ENCODE data around the gene XPO6. TPM values are rescaled to one million over a fixed set of nuclear protein-coding genes. Genes with fewer than 3 reads are reported as not detected.
A peak's percentile ranks its signal among the peaks of the same experiment; 100 is the strongest.

XPO6 gene
- total RNA-seq, 1 experiment from 2014 or later = 124 TPM

GRCh38 chr16:28098171-28098958 is 113.4 kb downstream of the XPO6 start:
- H2AK5ac ChIP-seq (ENCODE audit: insufficient read length, low read length) = no peak overlapping the region
- no peaks in the 10 kb centered on the region for H3K9me3 ChIP-seq (ENCODE audit: control insufficient read depth, low read depth, low read length)
- 0 out of 2 replicates have a peak, but pooled peaks cover 5% of the 10 kb centered on the region for H3K4me1 ChIP-seq (ENCODE audit: insufficient read depth, low read length)
- H3K9ac ChIP-seq (ENCODE audit: extremely low read depth, insufficient read length, low read length) = no peak overlapping the region
- no peak overlapping the region for H3K4ac ChIP-seq (ENCODE audit: low read depth, low read length)
- H3K27me3 ChIP-seq (ENCODE audit: insufficient read depth, low read length) = no peaks in the 10 kb centered on the region
- H2BK20ac ChIP-seq (ENCODE audit: low read depth, low read length, poor library complexity, severe bottlenecking) = no peak overlapping the region
- H4K5ac ChIP-seq (ENCODE audit: insufficient read length, low read depth, low read length) = no peak overlapping the region
- no peak overlapping the region for H2BK120ac ChIP-seq (ENCODE audit: low read depth, low read length, poor library complexity, severe bottlenecking)
- H3K23ac ChIP-seq (ENCODE audit: insufficient read length, low read depth, low read length) = no peak overlapping the region
- TF ChIP-seq CTCF (conservative IDR thresholded peaks at IDR 0.05) = no peak
- Mint-ChIP-seq H3K36me3 (ENCODE audit: insufficient read depth in 1 of 3, low read depth in 3 of 3) (peaks cover 31 to 71% (median 60%) of the 10 kb centered on the region in 3 experiments; a peak in 6 of 7 replicates), H3K4me3 (no peak overlapping the region), H3K9me3 (no peaks in the 10 kb centered on the region), H3K27me3 (ENCODE audit: low read depth) (no peaks in the 10 kb centered on the region), H3K27ac (peak overlapping the region in 2 of 3 experiments; percentile 34 to 40; a peak in 1 of 7 replicates), H3K4me1 (peaks cover 8 to 10% of the 10 kb centered on the region in 2 experiments)
- H3K23me2 ChIP-seq (ENCODE audit: insufficient read length, low read depth, low read length, poor library complexity, severe bottlenecking) = no peaks in the 10 kb centered on the region
- no peaks in the 10 kb centered on the region for H4K20me1 ChIP-seq (ENCODE audit: control insufficient read depth, insufficient read depth, insufficient read length)
- H3K79me1 ChIP-seq (ENCODE audit: insufficient read depth, low read depth, low read length, poor library complexity, severe bottlenecking) = no peaks in the 10 kb centered on the region
- no peak overlapping the region for H2BK12ac ChIP-seq (ENCODE audit: insufficient read length, low read depth, low read length)
- no peak overlapping the region for H2AFZ ChIP-seq (ENCODE audit: low read length)
- no peak overlapping the region for H3K27ac ChIP-seq (ENCODE audit: insufficient read length, low read depth, low read length)
- H3K79me2 ChIP-seq (ENCODE audit: insufficient read depth, low read length) = no peaks in the 10 kb centered on the region
- H4K8ac ChIP-seq (replicated peaks; ENCODE audit: insufficient read length, low read depth, low read length) = no peak overlapping the region
- H2BK15ac ChIP-seq (ENCODE audit: low read depth, low read length) = no peak overlapping the region
- H4K91ac ChIP-seq (ENCODE audit: insufficient read length, low read depth, low read length) = no peak overlapping the region
- no peak overlapping the region for H3K18ac ChIP-seq (ENCODE audit: insufficient read length, low read depth, low read length)
- no peak overlapping the region for H2BK5ac ChIP-seq (ENCODE audit: insufficient read length, low read length)
- H3T11ph ChIP-seq (ENCODE audit: low read length) = no peak overlapping the region
- H3K56ac ChIP-seq (ENCODE audit: insufficient read length, low read depth, low read length) = no peak overlapping the region
- H3K14ac ChIP-seq (ENCODE audit: insufficient read depth, low read length) = no peak overlapping the region
- whole genome bisulfite sequencing (ENCODE audit: extremely low coverage, insufficient read length, low lambda C conversion rate) = no CpG with 5 or more reads among the region's 21 CpGs
- H3K4me2 ChIP-seq (ENCODE audit: insufficient read depth, insufficient read length, low read length) = no peak overlapping the region
- no peak for DNase-seq

Measured in H9 (cell line).